ENCODE measurements around the gene STK33. TPM values are rescaled to one million over a fixed set of nuclear protein-coding genes. Genes with fewer than 3 reads are reported as not detected.

STK33 gene
- total RNA-seq, 1 donor from 2014 or later, result 0.53 TPM

DNA sequence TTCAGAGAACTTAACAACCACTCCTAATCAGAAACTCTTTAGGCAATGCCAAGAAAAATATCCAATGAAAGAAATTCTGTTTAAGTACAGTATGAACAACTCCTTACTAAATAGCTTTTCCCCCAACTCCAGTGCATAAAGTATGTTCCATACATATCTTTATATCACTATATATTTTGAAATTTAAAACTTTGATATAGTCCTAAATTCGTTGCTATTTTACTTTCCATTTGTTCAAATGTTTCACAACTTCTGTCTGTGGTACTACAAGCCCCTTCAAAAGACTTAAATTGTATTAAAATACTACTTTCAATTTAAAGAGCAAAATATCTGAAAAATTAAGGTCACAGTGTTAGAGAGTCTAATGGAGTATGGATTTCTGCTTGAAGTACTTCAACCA is 52.6 kb downstream of the STK33 start:
- Histone ChIP-seq H3K27me3 (ENCODE audit: control insufficient read depth, insufficient read depth, low read length) (no peaks in the 10 kb centered on the region), H3K4me3 (ENCODE audit: low read depth, low read length) (no peak overlapping the region), H3K36me3 (ENCODE audit: control insufficient read depth, insufficient read depth, low read length) (no peaks in the 10 kb centered on the region)
- no peak for DNase-seq (ENCODE audit: low read depth)
- no peak for FAIRE-seq
- TF ChIP-seq, protein P1, sequence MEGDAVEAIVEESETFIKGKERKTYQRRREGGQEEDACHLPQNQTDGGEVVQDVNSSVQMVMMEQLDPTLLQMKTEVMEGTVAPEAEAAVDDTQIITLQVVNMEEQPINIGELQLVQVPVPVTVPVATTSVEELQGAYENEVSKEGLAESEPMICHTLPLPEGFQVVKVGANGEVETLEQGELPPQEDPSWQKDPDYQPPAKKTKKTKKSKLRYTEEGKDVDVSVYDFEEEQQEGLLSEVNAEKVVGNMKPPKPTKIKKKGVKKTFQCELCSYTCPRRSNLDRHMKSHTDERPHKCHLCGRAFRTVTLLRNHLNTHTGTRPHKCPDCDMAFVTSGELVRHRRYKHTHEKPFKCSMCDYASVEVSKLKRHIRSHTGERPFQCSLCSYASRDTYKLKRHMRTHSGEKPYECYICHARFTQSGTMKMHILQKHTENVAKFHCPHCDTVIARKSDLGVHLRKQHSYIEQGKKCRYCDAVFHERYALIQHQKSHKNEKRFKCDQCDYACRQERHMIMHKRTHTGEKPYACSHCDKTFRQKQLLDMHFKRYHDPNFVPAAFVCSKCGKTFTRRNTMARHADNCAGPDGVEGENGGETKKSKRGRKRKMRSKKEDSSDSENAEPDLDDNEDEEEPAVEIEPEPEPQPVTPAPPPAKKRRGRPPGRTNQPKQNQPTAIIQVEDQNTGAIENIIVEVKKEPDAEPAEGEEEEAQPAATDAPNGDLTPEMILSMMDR (IDR thresholded peaks at IDR 0.05; ENCODE audit: insufficient read depth, low read length, severe bottlenecking), result no peak

DNA sequence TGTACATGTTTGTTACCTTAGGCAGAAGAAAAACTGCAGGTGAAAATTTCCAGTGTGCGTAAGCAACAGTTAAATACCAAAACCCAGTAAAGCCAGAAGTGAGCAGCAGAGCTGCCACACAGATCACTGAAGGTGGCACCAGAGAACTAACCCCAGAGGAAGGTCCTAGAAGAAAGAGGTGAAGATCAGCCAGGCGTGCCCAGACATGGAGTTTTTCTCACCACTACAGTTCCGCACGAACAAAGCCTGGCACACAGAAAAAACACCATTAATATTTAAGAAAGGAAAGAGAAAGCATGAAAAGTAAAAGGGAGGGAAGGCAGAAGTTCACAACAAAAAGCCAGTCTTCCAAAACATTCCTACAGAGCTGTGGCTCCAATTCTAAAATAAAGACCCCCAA is 60.7 kb downstream of the STK33 start:
- H3K4me3 ChIP-seq (ENCODE audit: low read depth, low read length), result no peak overlapping the region
- FAIRE-seq (no peak), DNase-seq (ENCODE audit: low read depth) (peak; percentile 77)
- H3K36me3 ChIP-seq (ENCODE audit: control insufficient read depth, insufficient read depth, low read length), result no peaks in the 10 kb centered on the region
- TF ChIP-seq, protein P1 (IDR thresholded peaks at IDR 0.05; ENCODE audit: insufficient read depth, low read length, severe bottlenecking), result peak; percentile 37
- no peaks in the 10 kb centered on the region for H3K27me3 ChIP-seq (ENCODE audit: control insufficient read depth, insufficient read depth, low read length)

DNA sequence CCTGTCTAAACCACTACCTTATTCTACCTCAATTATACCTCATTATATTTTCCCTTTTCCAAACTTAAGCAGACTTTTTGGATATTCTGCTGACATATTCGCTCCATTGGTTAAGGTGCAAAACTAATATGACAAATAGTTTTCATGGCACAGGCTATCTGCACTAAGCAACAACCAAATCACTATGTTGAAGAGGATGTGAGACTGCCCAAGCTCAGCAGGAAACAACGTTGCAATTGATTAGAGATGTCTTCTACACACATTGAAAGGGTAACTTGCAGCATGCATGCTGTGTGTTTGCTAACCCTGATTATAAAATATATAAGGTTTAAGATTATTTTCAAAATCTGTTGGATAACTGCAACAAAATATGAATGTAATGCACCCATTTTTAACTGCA is 61.6 kb downstream of the STK33 start:
- DNase-seq (ENCODE audit: low read depth), result no peak
- no peak for FAIRE-seq
- H3K27me3 ChIP-seq (ENCODE audit: control insufficient read depth, insufficient read depth, low read length), result no peaks in the 10 kb centered on the region
- no peak overlapping the region for H3K4me3 ChIP-seq (ENCODE audit: low read depth, low read length)
- H3K36me3 ChIP-seq (ENCODE audit: control insufficient read depth, insufficient read depth, low read length), result no peaks in the 10 kb centered on the region
- TF ChIP-seq, protein P1 (IDR thresholded peaks at IDR 0.05; ENCODE audit: insufficient read depth, low read length, severe bottlenecking), result no peak

DNA sequence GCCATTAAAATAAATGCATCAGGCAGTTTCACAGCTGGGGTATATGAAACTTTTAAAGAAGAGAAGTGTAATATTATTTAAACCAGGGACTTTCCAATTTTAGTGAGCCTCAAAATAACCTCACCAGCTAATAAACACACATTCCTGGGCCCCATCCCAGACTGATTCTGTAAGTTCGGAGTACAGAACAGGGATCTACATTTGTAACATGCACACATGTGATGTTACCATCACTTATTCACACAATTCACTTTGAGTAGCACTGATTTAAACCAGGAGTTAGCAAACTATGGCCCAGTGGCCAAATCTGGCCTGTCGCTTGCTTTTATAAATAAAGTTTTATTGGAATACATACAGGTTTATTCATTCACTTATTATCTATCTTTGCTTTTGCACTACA is 62.0 kb downstream of the STK33 start:
- Histone ChIP-seq H3K36me3 (ENCODE audit: control insufficient read depth, insufficient read depth, low read length) (no peaks in the 10 kb centered on the region), H3K27me3 (ENCODE audit: control insufficient read depth, insufficient read depth, low read length) (no peaks in the 10 kb centered on the region), H3K4me3 (ENCODE audit: low read depth, low read length) (no peak overlapping the region)
- FAIRE-seq, result no peak
- DNase-seq (ENCODE audit: low read depth), result no peak
- TF ChIP-seq, protein P1 (IDR thresholded peaks at IDR 0.05; ENCODE audit: insufficient read depth, low read length, severe bottlenecking), result no peak

DNA sequence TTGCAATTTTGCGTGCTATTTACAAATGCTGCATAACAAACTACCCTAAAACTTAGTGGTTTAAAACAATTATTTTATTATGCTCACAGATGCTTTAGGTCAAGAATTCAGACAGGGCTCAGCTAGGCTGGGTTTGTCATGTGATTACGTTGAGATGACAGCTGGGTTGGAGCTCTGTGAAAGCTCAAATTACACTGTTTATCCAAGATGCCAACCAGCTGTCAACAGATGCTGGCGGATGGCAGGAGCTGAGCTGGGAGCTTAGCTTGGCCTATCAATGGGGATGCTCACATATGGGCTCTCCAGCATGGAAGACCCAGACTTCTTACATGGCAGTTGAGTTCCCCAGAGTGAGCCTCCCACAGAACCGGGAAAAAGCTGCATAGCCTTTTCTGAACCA is 62.7 kb downstream of the STK33 start:
- no peak overlapping the region for H3K4me3 ChIP-seq (ENCODE audit: low read depth, low read length)
- TF ChIP-seq, protein P1 (IDR thresholded peaks at IDR 0.05; ENCODE audit: insufficient read depth, low read length, severe bottlenecking), result no peak
- DNase-seq (ENCODE audit: low read depth), result no peak
- H3K36me3 ChIP-seq (ENCODE audit: control insufficient read depth, insufficient read depth, low read length), result no peaks in the 10 kb centered on the region
- H3K27me3 ChIP-seq (ENCODE audit: control insufficient read depth, insufficient read depth, low read length), result no peaks in the 10 kb centered on the region
- FAIRE-seq, result no peak

DNA sequence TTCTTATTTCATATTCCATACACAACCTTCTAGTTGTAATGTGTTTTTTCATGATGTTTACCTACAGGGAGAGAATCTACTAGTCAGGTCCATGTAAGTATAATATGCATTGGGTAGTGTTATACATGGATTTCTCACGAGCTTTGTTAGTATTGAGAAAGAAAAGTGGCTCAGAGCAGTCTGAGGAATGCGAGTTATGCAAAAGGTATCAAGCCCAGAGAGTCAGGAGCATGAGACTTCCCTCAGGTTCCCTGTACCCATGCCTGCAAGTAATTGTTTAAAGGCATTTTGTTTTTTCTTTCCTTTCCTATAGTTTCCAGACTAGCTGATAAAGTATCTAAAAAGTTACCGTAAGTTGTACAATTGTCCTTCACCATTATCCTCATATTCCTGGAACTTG is 66.1 kb downstream of the STK33 start:
- Histone ChIP-seq H3K4me3 (ENCODE audit: low read depth, low read length) (no peak overlapping the region), H3K27me3 (ENCODE audit: control insufficient read depth, insufficient read depth, low read length) (no peaks in the 10 kb centered on the region), H3K36me3 (ENCODE audit: control insufficient read depth, insufficient read depth, low read length) (no peaks in the 10 kb centered on the region)
- TF ChIP-seq, protein P1 (IDR thresholded peaks at IDR 0.05; ENCODE audit: insufficient read depth, low read length, severe bottlenecking), result no peak
- no peak for DNase-seq (ENCODE audit: low read depth)
- FAIRE-seq, result no peak
